Liver (tissue), 3 donors: Measurements from ENCODE around the gene NCOA6.

Experiments used
- ATF3 ChIP-seq: IDR thresholded peaks from 2 replicates; pipeline ENCODE4 v1.6.1; 2016; ENCODE audit warnings: antibody characterized with exemption
- CTCF ChIP-seq: fragments of 150-350 bp; IDR thresholded peaks from 2 replicates; pipeline ENCODE4 v1.5.1; 2017; ENCODE audit warnings: improper control_type of control experiment, low read depth, low read length; ENCODE audit not compliant: missing input control
- EGR1 ChIP-seq, 2 donors: IDR thresholded peaks; 2 replicates each; pipeline ENCODE4 v1.6.1; 2016 to 2018; ENCODE audit warnings: antibody characterized with exemption in 2 of 2, low read depth in 2 of 2
- FOXA2 ChIP-seq: IDR thresholded peaks from 2 replicates; pipeline ENCODE4 v1.6.1; 2016; ENCODE audit warnings: antibody characterized with exemption
- GABPA ChIP-seq, 2 donors: IDR thresholded peaks in 1 of 2; conservative IDR thresholded peaks in 1 of 2; 2 replicates each; pipeline ENCODE4 v1.6.1; 2016; ENCODE audit warnings: antibody characterized with exemption in 2 of 2, mild to moderate bottlenecking in 1 of 2, moderate library complexity in 1 of 2
- JUND ChIP-seq, 2 donors: IDR thresholded peaks; 2 replicates each; pipeline ENCODE4 v1.6.1; 2016; ENCODE audit warnings: antibody characterized with exemption in 2 of 2
- MAX ChIP-seq: IDR thresholded peaks from 2 replicates; pipeline ENCODE4 v1.6.1; 2016; ENCODE audit warnings: antibody characterized with exemption
- RAD21 ChIP-seq, 2 donors: IDR thresholded peaks; 2 replicates each; pipeline ENCODE4 v1.6.1; 2016; ENCODE audit warnings: antibody characterized with exemption in 2 of 2, mild to moderate bottlenecking in 2 of 2
- REST ChIP-seq: IDR thresholded peaks from 2 replicates; pipeline ENCODE4 v1.6.1; 2016; ENCODE audit warnings: antibody characterized with exemption, mild to moderate bottlenecking
- SP1 ChIP-seq: IDR thresholded peaks from 2 replicates; pipeline ENCODE4 v1.6.1; 2018; ENCODE audit warnings: antibody characterized with exemption, mild to moderate bottlenecking
- TAF1 ChIP-seq: conservative IDR thresholded peaks from 2 replicates; pipeline ENCODE4 v1.6.1; 2016; ENCODE audit warnings: antibody characterized with exemption, mild to moderate bottlenecking
- YY1 ChIP-seq: IDR thresholded peaks from 2 replicates; pipeline ENCODE4 v1.6.1; 2016; ENCODE audit warnings: antibody characterized with exemption, mild to moderate bottlenecking
- donor health status: healthy.
- donor health status: healthy.

- TF ChIP-seq CTCF (no peak), ATF3 (no peak), JUND (IDR thresholded peaks at IDR 0.05) (no peak), EGR1 (IDR thresholded peaks at IDR 0.05; ENCODE audit: low read depth in 2 of 2) (no peak), FOXA2 (no peak), TAF1 (no peak), GABPA (IDR thresholded peaks at IDR 0.05 in 1 of 2, conservative IDR thresholded peaks at IDR 0.05 in 1 of 2) (no peak), RAD21 (IDR thresholded peaks at IDR 0.05) (no peak), REST (no peak), MAX (no peak), SP1 (no peak), YY1 (no peak)
Measured at GRCh38 chr20:34794006-34794585, 31.4 kb downstream of the NCOA6 start.
